ENCODE data around the gene PLXND1. TPM values are rescaled to one million over a fixed set of nuclear protein-coding genes. Genes with fewer than 3 reads are reported as not detected.

Gene PLXND1
- polyA plus RNA-seq, 1 donor, result 51.2 TPM

DNA sequence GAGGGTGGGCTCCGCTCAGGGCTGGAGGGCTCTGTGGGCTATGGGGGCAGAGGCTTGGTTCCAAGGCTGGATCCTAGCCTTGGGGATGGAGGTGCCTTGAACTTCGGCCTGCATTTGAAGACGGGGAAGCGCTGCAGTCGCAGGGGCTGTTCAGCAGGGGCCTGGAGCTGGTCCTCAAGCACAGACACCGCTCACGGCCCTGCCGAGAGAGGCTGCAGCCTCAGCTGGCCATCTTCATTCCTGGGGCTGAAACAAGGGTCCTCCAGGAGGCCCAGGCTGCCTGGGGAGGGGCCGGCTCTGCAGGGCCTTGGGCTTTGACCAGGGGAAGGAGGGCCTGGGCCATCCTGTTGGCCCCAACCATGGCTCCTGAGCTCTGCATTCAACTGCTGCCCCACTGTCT lies 25.6 kb upstream of the PLXND1 start:
- H3K36me3 ChIP-seq (ENCODE audit: control insufficient read depth, insufficient read depth, low read length), result no peaks in the 10 kb centered on the region
- H3K4me3 ChIP-seq (ENCODE audit: low read length), result no peak overlapping the region
- no peaks in the 10 kb centered on the region for H3K9me3 ChIP-seq (ENCODE audit: control insufficient read depth, low read depth, low read length)
- H3K4me1 ChIP-seq (ENCODE audit: control insufficient read depth, insufficient read depth, low read length), result peaks cover 17% of the 10 kb centered on the region
- no CpG with 5 or more reads among the region's 9 CpGs for WGBS (ENCODE audit: insufficient coverage, low lambda C conversion rate)
- H3K27me3 ChIP-seq (ENCODE audit: control insufficient read depth, insufficient read depth, low read length), result no peaks in the 10 kb centered on the region
- DNase-seq, result no peak
- no peak overlapping the region for H3K27ac ChIP-seq (ENCODE audit: low read length)

DNA sequence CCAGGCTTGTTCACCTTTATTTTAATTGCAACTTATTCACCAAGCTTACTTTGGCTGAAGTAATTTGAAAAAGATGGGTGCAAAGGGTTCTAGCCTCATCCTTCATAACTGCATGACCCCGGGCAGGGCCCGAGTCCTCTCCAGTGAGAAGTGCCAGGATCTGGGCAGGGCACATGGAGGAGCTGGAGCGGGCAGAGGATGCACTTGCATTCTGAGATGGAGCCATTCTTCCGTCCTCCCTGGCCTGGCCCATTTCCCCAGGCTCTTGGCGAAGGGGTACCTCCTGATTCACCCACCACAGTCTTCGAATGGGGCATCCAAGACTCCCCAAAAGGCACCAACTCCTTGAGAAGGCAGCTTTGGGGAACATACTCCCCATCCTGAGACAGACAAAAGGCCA lies 22.5 kb upstream of the PLXND1 start:
- H3K36me3 ChIP-seq (ENCODE audit: control insufficient read depth, insufficient read depth, low read length), result no peaks in the 10 kb centered on the region
- no peak overlapping the region for H3K27ac ChIP-seq (ENCODE audit: low read length)
- H3K4me1 ChIP-seq (ENCODE audit: control insufficient read depth, insufficient read depth, low read length), result peaks cover 28% of the 10 kb centered on the region
- no peaks in the 10 kb centered on the region for H3K27me3 ChIP-seq (ENCODE audit: control insufficient read depth, insufficient read depth, low read length)
- H3K4me3 ChIP-seq (ENCODE audit: low read length), result no peak overlapping the region
- no peak for DNase-seq
- H3K9me3 ChIP-seq (ENCODE audit: control insufficient read depth, low read depth, low read length), result no peaks in the 10 kb centered on the region
- WGBS (ENCODE audit: insufficient coverage, low lambda C conversion rate), result no CpG with 5 or more reads among the region's 6 CpGs

DNA sequence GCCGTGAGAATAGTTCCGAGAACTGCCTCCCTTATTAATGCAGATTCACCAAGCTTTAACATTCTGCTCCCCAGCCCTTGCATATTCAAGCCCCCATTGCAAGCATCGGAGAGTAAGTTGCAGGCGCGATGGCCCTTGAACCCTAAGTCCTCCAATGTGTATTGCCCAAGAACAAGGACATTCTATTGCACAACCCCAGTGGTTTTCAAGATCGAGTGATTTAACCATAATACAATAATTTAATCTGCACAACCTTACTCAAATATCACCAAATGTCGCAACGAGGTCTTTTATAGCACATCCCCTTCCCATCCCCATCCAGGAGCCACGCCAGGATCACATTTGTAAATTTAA lies 21.7 kb upstream of the PLXND1 start:
- Histone ChIP-seq H3K9me3 (ENCODE audit: control insufficient read depth, low read depth, low read length) (no peaks in the 10 kb centered on the region), H3K4me3 (ENCODE audit: low read length) (peak overlapping the region; percentile 75), H3K27me3 (ENCODE audit: control insufficient read depth, insufficient read depth, low read length) (no peaks in the 10 kb centered on the region), H3K36me3 (ENCODE audit: control insufficient read depth, insufficient read depth, low read length) (no peaks in the 10 kb centered on the region), H3K4me1 (ENCODE audit: control insufficient read depth, insufficient read depth, low read length) (peaks cover 28% of the 10 kb centered on the region), H3K27ac (ENCODE audit: low read length) (peak overlapping the region; percentile 97)
- no peak for DNase-seq
- WGBS (ENCODE audit: insufficient coverage, low lambda C conversion rate), result 60% methylated on average over 1 of the region's 9 CpGs

DNA sequence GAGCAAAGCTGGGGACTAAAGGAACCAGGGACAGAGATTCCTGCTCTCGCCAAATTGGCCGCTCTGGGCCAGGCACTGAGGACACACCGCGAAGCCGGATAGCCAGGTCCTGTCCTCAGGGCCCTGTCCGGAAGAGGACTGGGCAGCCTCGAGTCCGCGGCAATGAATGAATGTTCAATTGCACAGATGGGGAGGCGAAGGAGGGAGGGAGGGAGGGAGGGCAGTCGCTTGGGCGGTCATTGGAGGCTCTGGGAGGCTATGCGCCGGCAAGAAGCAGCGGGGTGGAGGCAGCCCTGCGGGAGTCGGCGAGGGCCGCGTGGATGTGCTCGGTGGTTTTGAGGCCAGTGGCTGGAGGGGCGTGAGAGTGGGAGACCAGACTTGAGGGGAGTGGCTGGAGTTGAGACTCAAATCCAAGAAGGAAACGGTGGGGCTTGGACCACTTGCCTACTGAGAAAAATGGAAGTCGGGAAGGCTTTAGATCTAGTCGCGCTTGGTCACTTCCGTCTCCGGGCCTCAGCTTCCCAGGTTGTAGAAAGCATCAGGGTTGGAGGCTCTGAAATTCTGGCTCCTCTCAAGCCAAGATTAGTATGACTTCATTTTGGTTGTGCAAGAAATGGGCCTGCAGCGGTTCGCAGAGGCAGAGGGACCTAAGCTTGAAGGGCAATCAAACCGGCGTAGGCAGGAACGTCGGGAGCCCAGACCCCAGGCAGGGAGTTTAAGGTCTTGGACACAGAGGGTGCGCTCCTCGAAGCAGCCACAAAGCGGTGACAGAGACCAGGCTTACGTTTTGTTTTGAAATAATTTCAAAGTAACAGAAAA lies 21.1 kb upstream of the PLXND1 start:
- peaks cover 24% of the 10 kb centered on the region for H3K4me1 ChIP-seq (ENCODE audit: control insufficient read depth, insufficient read depth, low read length)

DNA sequence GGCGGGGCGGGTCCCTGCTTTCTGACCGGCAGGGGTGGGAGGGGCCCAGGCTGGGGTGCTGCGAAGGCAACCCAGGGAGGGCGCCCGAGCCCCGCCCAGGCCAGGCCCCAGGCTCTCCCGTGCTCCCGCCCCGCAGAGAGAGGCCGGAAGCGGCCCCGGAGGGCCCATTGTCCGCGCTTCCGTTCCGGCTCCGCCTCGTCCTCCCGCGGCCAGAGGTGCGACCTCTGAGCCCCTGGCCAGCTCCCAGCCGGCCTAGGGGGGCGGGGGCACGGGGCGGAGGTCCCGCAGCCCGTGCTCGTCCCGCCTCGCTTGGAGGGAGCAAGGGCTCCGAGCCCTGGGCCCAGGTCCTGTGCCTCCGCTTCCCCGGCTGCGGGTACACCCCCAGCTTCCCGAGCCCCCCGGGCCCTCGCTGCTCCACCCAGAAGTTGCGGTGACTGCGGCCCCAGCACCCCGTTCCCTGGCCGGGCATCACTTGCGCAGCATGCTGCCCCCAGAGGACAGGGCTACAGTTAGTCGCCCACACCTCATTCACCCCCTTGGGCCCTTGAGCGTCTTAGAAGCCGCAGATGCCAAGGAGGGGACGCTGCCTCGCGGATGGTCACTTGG lies 20.4 kb upstream of the PLXND1 start:
- peak overlapping the region; percentile 75 for H3K4me3 ChIP-seq (ENCODE audit: low read length)
- no peaks in the 10 kb centered on the region for H3K9me3 ChIP-seq (ENCODE audit: control insufficient read depth, low read depth, low read length)
- WGBS (ENCODE audit: insufficient coverage, low lambda C conversion rate), result no CpG with 5 or more reads among the region's 49 CpGs
- H3K36me3 ChIP-seq (ENCODE audit: control insufficient read depth, insufficient read depth, low read length), result no peaks in the 10 kb centered on the region
- peaks cover 24% of the 10 kb centered on the region for H3K4me1 ChIP-seq (ENCODE audit: control insufficient read depth, insufficient read depth, low read length)
- no peaks in the 10 kb centered on the region for H3K27me3 ChIP-seq (ENCODE audit: control insufficient read depth, insufficient read depth, low read length)
- DNase-seq, result peak; percentile 89 to 93
- H3K27ac ChIP-seq (ENCODE audit: low read length), result peak overlapping the region; percentile 97

More for the DNA sequence above, 21.1 kb upstream of the PLXND1 start:
- peak overlapping the region; percentile 75 for H3K4me3 ChIP-seq (ENCODE audit: low read length)
- no peaks in the 10 kb centered on the region for H3K36me3 ChIP-seq (ENCODE audit: control insufficient read depth, insufficient read depth, low read length)
- H3K27me3 ChIP-seq (ENCODE audit: control insufficient read depth, insufficient read depth, low read length), result no peaks in the 10 kb centered on the region
- no peaks in the 10 kb centered on the region for H3K9me3 ChIP-seq (ENCODE audit: control insufficient read depth, low read depth, low read length)
- H3K27ac ChIP-seq (ENCODE audit: low read length), result peak overlapping the region; percentile 97
- no CpG with 5 or more reads among the region's 38 CpGs for WGBS (ENCODE audit: insufficient coverage, low lambda C conversion rate)
- DNase-seq, result peak; percentile 68 to 88

DNA sequence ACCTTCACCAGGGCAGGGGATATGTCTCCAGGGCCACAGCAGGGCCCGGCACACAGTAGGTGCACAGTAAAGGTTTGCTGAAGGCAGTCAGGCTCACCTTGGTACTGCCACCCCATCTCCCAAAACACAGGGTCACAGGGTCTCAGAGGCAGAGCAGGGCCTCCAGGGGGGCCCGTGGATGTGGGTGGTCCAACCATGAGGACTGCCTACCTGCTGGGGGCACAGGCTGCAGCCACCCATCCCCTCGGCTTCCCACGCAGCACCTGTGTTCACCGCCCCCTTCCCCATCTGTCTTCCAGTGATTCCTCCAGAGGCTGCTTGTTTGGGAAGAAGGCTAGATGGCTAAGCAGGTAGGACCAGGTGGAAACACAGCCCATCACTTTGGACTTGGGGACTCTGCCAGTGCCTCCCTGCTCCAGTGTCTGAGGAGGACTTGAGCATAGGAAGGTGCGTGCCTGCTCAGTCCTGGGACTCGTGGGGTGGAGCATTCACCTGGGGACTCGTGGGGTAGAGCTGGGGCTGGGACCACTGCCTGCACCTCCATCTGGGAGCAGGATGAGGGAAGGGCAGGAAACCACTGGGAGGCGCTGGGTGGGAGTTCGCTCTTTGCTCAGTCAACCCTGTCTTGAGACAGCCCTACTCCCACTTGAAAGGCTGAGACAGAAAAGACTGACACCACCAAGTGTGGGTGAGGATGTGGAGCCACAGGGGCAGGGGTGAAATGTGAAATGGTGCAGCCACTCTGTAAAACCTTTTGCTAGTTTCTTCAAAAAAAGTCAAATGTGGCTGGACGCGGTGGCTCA lies 18.8 kb upstream of the PLXND1 start:
- no peak for DNase-seq
- Histone ChIP-seq H3K36me3 (ENCODE audit: control insufficient read depth, insufficient read depth, low read length) (no peaks in the 10 kb centered on the region), H3K4me3 (ENCODE audit: low read length) (no peak overlapping the region), H3K27me3 (ENCODE audit: control insufficient read depth, insufficient read depth, low read length) (no peaks in the 10 kb centered on the region), H3K4me1 (ENCODE audit: control insufficient read depth, insufficient read depth, low read length) (peaks cover 24% of the 10 kb centered on the region), H3K9me3 (ENCODE audit: control insufficient read depth, low read depth, low read length) (no peaks in the 10 kb centered on the region), H3K27ac (ENCODE audit: low read length) (peak overlapping the region; percentile 55)
- WGBS (ENCODE audit: insufficient coverage, low lambda C conversion rate), result no CpG with 5 or more reads among the region's 12 CpGs

DNA sequence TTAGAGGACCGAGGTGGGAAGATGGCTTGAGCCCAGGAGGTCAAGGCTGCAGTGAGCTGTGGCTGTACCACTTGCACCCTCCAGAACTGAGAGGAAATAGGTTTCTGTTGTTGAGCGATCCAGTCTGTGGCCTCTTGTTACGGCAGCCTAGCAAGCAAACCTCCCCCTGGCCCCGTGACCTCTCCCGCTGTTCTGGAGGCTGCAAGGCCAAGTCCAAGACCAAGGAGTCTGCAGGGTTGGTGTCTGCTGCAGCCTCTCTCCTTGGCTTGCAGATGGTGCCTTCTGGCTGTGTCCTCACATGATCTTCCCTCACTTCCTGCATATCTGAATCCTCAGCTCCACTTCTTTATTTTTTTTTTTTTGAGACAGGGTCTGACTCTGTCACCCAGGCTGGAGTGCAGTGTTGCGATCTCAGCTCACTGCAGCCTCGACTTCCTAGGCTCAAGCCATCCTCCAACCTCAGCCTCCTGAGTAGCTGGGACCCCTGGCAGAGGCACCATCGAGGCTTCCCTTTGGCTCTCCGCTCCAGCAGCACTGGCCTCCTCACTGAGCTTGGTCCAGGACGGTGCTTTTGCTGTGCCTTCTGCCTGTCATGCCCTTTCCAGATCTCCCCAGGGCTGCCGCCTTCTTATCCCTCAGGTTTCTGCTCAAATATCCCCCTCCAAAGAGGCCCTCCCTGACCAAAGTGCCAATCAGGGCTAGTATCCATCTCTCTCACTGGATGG lies 18.0 kb upstream of the PLXND1 start:
- DNase-seq, result no peak
- Histone ChIP-seq H3K4me3 (ENCODE audit: low read length) (no peak overlapping the region), H3K36me3 (ENCODE audit: control insufficient read depth, insufficient read depth, low read length) (no peaks in the 10 kb centered on the region), H3K9me3 (ENCODE audit: control insufficient read depth, low read depth, low read length) (no peaks in the 10 kb centered on the region), H3K27me3 (ENCODE audit: control insufficient read depth, insufficient read depth, low read length) (no peaks in the 10 kb centered on the region), H3K4me1 (ENCODE audit: control insufficient read depth, insufficient read depth, low read length) (peaks cover 24% of the 10 kb centered on the region), H3K27ac (ENCODE audit: low read length) (no peak overlapping the region)
- no CpG with 5 or more reads among the region's 11 CpGs for WGBS (ENCODE audit: insufficient coverage, low lambda C conversion rate)

DNA sequence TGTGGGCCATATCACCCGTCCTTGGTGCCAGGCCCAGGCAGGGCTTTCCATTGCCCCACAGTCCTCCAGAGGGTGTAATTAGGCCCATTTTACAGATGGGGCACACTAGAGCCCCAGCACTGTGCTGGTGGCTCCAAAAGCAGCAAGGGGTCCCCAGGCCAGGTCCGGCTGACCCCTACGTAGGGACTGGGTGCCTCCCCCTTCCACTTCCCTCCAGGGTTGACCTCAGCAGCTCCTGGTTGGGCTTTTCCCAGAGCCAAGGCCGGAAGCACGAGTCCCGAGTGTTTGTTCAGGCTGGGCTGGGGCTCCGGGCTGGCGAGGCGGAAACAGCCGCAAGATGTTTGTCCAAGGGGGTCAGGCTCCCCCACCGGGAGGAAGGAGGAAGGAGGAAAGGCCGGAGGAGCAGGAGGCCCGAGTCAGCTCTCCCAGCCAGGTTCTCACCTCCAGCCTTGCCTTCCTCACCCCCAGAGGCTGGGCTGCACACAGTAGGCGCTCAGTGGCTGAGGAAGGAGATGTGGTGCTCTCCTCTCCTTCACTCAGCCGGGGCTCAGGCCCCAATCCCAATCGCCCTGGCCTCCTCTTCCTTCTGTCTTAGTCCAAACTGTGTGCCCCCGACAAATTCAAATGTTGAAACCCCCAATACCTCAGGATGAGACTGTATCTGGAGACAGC lies 17.1 kb upstream of the PLXND1 start:
- Histone ChIP-seq H3K9me3 (ENCODE audit: control insufficient read depth, low read depth, low read length) (no peaks in the 10 kb centered on the region), H3K4me1 (ENCODE audit: control insufficient read depth, insufficient read depth, low read length) (peaks cover 24% of the 10 kb centered on the region), H3K36me3 (ENCODE audit: control insufficient read depth, insufficient read depth, low read length) (no peaks in the 10 kb centered on the region), H3K4me3 (ENCODE audit: low read length) (no peak overlapping the region), H3K27ac (ENCODE audit: low read length) (no peak overlapping the region), H3K27me3 (ENCODE audit: control insufficient read depth, insufficient read depth, low read length) (no peaks in the 10 kb centered on the region)
- peak; percentile 49 to 59 for DNase-seq
- WGBS (ENCODE audit: insufficient coverage, low lambda C conversion rate), result no CpG with 5 or more reads among the region's 17 CpGs

DNA sequence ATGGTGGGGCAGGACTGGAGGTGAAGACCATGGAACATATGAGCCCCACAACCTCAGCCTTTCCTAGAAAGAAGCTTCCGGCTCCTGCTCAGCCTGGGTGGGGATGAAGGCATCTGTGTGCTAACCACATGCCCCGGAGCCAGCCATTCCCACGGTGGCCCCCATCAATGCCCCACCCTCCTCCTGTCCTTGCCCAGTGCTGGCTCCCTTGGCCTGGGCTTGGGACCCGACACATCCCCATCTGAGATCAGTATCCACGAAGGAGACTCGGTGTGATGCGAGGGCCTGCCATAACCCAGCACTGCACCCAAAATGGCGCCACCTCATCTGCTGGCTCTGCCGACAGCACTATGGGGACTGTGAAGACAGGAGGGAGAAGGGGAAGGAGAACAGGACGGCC lies 16.5 kb upstream of the PLXND1 start:
- Histone ChIP-seq H3K27ac (ENCODE audit: low read length) (no peak overlapping the region), H3K9me3 (ENCODE audit: control insufficient read depth, low read depth, low read length) (no peaks in the 10 kb centered on the region), H3K36me3 (ENCODE audit: control insufficient read depth, insufficient read depth, low read length) (no peaks in the 10 kb centered on the region), H3K27me3 (ENCODE audit: control insufficient read depth, insufficient read depth, low read length) (no peaks in the 10 kb centered on the region), H3K4me3 (ENCODE audit: low read length) (no peak overlapping the region), H3K4me1 (ENCODE audit: control insufficient read depth, insufficient read depth, low read length) (peaks cover 24% of the 10 kb centered on the region)
- 100% methylated on average over 2 of the region's 10 CpGs for WGBS (ENCODE audit: insufficient coverage, low lambda C conversion rate)
- no peak for DNase-seq

Data from large intestine (tissue), 3 donors.